Fibroblast of villous mesenchyme (primary cell): ENCODE data around the gene RUNX2. TPM values are rescaled to one million over a fixed set of nuclear protein-coding genes. Genes with fewer than 3 reads are reported as not detected.

Source experiments
- DNase-seq: peaks from one replicate; pipeline ENCODE4 v3.0.0-alpha.2; 2010; ENCODE audit warnings: low read depth
- H3K4me3 ChIP-seq: 2 replicates; pipeline ENCODE4 v1.5.1; 2011; ENCODE audit warnings: low read depth, mild to moderate bottlenecking, low read length
- total RNA-seq: library from RNA; depleted of rRNA; stranded (reverse); fragments of >200 nt; gene quantifications from 2 replicates; pipeline ENCODE4 v1.2.3, GENCODE V29; 2012
- TF ChIP-seq, protein P1 (sequence below): IDR thresholded peaks from 2 replicates; pipeline ENCODE4 v1.5.1; 2012; ENCODE audit warnings: low read depth, mild to moderate bottlenecking, low read length; ENCODE audit not compliant: insufficient read depth

RUNX2 gene
- total RNA-seq, 1 donor, result 8.6 TPM

DNA sequence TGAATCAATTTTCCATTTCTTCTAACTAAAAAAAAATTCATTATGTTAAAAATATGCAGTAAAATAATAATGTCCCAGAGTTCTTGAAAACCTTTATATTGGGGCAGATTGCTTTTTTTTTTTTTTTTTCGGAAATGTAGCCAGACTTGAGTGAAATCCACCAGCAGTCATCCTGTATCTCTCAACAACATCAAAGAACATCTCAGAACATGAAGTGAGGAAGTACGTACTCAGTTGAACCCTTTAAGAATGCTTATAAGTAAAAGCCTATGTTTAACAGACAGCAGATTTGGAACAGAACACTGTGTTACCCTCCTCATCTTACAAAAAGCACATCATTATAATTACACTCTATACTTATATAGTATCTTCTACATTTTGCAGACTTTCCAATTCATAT, 100.6 kb downstream of the RUNX2 start:
- TF ChIP-seq, protein P1, sequence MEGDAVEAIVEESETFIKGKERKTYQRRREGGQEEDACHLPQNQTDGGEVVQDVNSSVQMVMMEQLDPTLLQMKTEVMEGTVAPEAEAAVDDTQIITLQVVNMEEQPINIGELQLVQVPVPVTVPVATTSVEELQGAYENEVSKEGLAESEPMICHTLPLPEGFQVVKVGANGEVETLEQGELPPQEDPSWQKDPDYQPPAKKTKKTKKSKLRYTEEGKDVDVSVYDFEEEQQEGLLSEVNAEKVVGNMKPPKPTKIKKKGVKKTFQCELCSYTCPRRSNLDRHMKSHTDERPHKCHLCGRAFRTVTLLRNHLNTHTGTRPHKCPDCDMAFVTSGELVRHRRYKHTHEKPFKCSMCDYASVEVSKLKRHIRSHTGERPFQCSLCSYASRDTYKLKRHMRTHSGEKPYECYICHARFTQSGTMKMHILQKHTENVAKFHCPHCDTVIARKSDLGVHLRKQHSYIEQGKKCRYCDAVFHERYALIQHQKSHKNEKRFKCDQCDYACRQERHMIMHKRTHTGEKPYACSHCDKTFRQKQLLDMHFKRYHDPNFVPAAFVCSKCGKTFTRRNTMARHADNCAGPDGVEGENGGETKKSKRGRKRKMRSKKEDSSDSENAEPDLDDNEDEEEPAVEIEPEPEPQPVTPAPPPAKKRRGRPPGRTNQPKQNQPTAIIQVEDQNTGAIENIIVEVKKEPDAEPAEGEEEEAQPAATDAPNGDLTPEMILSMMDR, result no peak
- no peak overlapping the region for H3K4me3 ChIP-seq
- DNase-seq, result no peak

DNA sequence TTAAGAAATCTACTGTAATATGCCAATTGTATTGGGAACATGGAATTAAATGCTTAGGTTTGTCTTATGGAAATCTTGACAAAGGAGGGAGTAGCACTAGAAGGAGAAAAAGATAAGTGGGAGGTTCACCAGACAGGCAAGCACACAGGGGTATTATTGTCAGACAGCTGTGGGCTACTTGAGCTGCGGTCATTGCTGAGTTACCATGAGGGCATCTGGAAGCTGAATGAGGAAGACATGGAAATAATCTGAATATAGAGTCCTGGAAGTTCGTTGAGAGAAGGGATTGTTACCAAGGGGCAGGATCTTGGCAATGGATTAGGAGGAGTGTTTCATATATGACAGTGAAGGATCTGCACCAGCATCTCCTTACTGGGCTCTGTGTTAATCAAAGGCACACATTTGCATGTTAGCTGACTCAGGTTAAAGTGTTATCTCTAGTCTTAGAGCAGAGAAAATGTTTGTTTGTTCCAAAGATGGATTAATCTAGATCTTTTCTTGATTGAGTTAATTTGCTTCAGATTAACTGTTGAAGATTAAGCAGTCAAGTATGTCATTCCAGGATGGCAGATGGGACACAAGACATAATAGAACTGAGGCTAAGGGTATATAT, 102.6 kb downstream of the RUNX2 start:
- TF ChIP-seq, protein P1, result no peak
- DNase-seq, result no peak
- no peak overlapping the region for H3K4me3 ChIP-seq

GRCh38 chr6:45431317-45432065, 103.4 kb downstream of the RUNX2 start:
- no peak for DNase-seq
- H3K4me3 ChIP-seq, result no peak overlapping the region
- TF ChIP-seq, protein P1, result no peak

DNA sequence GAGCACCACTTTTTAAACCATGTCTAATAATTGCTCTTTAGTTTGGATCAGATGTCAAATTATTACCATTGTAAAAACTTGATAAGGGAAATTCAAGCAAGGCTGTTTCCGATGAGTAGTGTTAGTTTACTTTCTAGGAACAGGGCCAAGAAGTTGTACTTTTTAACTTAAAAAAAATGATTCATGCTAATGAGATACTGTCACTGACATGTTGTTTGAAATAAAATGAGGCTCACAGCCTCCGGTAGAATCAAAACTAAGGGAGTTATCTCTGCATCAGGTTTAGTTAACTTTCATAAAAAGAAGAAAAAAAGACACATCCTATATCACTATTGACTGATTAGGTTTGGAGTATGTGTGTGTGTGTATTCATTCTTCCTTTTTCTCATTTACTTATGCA, 104.8 kb downstream of the RUNX2 start:
- TF ChIP-seq, protein P1, result no peak
- H3K4me3 ChIP-seq, result no peak overlapping the region
- DNase-seq, result peak; percentile 77

DNA sequence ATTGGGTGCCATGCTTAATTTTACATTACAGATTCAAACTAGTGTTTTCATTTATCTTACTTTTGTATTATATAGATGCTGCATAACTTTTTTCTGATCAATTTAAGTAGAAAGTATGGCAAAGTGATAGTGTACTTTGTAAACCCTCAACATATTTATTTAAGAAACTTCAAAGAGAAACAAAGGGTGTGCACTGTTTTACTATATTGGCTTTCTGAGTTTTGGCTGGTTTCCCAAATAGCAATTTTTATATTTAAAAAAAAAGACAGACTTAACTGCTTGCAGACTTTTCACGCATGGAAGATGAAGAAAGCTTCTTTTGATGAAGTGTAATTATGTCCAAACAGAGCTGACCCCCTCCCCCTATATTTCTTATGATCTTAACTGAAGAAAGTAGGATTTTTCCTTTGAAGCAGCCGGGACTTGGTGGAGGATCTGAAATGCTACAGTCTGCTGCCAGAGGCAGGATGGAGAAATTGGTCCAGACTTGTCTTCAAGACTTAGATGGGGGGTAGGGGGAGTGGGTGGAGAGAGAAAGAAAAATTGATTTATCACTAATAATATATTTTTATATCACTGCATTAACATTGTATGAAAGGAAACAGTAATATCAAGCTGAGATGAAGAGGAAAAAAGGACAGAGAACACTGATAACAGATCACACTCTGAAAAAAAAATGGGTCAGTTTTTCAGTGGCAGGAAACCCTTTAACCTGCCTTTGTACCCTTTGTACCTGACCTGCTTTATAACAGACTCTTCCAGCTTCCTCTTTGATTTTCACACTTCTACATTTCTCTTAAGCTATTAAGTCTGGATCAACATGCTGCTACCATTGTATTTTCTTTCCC, 105.6 kb downstream of the RUNX2 start:
- no peak overlapping the region for H3K4me3 ChIP-seq
- no peak for DNase-seq
- TF ChIP-seq, protein P1, result no peak

DNA sequence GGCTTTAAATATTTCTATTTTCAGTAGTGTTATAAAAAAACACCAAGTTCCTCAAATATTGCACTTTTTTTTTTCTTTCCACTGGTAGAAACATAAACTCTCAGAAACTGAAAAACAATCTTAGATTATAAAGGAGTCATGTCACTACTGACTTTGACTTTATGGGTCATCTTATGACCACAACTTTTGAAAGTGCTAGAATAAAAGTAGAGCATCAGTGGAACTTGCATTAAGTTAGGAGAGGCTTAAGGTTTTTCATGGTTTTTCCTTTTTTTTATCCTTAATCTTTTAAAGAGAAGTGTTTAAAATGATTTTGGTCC, 106.2 kb downstream of the RUNX2 start:
- H3K4me3 ChIP-seq, result no peak overlapping the region
- TF ChIP-seq, protein P1, result no peak
- DNase-seq, result no peak
